IPS DF 4.7 (cell line): ENCODE results near the gene TNNT2.

ENCODE experiments used
- DNase-seq: peaks from one replicate; pipeline ENCODE4 v3.0.0-alpha.2; 2013; ENCODE audit warnings: low spot score; ENCODE audit errors: extremely low read depth

TNNT2 gene

GRCh38 chr1:201357636-201358348, 19.7 kb downstream of the TNNT2 start:
- no peak for DNase-seq

- no peak for DNase-seq
These were observed 20.3 kb downstream of the TNNT2 start for GRCh38 chr1:201357211-201357610.

GRCh38 chr1:201356701-201357100, 20.8 kb downstream of the TNNT2 start:
- DNase-seq = no peak

DNA sequence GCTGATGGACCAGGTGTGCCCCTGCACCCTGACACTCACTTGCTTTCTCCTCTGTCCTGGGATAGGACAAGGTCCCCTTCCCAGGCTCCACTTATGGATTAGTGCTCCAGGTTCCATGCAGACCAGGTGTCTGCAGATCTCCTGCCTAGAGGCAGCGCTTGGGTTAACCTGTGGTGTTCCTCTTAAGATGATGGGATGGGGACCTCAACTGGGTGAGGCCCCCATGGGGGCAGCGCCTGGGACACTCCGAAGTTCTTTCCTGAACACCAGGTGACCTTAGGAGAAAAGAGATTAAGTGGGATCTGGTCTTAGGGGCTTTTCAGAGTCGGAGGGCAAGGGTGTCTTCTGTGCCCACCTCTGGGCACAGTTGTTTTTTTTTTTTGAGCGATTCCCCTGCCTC, 21.2 kb downstream of the TNNT2 start:
- no peak for DNase-seq

GRCh38 chr1:201355471-201355870, 22.0 kb downstream of the TNNT2 start:
- DNase-seq = no peak

DNA sequence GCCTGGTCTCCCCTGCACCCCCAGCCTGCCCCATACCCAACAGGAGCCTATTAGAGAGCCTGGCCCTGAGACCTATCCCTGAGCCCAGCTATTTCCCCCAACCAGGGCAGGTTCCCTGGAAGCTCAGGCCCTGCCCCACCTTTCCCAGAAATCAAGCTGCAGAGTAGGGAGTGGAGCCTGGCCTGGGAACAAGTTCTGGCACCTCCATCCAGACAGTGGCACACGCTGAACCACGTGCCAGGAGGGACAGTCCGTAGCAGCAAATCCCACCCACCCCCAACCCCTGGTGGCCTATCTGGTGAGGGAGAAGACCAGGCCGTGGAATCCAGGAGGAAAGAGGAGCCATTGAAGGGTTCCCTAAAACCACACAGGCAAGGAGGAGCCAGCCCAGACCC, 22.6 kb downstream of the TNNT2 start:
- no peak for DNase-seq

DNA sequence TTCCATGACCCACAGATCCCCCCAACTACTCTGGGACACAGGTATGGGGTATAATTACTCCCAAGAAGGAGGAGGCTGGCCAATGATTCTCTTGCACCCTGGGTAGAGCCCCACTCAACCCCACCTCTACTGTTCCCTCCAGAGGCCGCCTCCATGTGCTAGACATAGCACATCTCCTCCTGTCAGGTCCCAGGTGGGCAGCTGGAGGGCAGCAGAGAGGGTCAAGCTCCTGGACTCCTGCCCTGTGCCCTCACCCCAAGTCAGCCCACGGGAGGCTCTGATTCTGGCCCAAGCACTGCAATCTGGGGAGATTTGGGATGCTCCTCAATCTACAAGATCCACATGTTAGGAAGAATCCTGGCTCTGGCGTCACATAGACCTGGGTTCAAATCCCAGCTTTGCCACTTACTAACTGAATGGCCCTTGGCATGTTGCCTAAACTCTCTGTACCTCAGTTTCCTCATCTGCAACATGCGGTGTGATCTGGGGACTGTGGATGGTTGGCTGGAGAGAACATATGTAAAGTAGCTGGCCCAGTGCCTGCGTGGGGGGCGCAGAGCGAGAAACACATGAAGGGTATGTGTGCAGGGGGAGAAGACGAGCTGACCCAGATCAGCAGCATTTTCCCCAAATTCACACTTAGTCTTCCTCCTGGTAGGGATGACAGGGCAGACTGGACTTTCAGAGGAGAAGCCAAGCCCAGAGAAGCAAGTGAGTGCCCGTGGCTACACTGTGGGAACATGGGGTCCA, 23.2 kb downstream of the TNNT2 start:
- DNase-seq = no peak

DNA sequence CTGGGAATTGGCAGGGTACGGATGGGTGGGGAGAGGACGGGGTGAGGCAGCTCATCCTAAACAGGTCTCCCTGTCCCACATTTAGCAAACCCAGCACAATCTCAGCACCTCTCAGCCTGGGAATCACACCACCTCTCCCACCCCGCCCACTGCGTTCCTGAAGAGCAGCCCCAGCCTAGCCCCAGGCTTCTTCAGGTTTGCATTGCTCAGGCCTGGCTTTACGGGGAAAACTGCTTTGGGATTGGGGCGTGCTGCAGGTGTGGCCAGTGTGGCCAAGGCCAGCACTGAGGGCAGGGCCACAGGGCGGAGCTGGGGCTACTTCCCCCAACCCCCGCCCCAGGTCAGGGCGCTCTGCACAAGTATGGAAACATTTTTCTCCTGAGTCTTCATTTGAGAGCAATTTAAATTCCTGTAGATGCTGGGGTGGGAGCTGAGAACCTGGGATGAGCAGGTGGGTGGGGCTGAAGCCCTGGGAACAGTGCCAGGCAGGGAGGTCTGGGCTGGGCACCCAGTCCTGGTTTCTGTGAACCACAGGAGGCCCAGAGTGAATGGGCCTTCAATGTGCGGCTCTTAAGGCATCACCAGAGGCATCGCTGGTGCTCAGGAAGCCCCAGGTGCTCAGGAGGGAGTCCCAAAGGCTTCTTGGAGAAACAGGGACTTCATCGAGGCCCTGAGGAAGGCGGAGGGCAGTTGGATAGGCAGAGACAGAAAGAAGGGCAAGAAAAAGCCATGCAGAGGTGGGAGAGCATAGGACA, 24.1 kb downstream of the TNNT2 start:
- no peak for DNase-seq

DNA sequence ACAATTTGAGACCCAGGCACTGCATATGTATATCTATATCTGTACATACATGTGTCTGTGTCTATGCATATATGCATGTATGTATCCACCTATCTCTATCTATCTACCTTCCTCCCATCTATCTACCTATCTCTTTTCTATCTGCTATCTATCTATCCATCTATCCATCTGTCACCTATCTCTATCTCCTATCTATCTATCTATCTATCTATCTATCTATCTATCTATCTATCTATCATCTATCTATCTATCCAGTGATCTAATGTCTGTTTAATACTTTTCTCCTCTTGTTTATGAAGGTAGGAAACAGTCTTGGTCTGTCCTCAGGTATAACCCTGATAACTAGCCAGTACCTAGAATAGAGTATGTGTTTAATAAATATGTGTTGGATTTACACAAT, 25.9 kb downstream of the TNNT2 start:
- DNase-seq = no peak

- DNase-seq = no peak
These were observed 26.6 kb downstream of the TNNT2 start for GRCh38 chr1:201350884-201351283.

- no peak for DNase-seq
These were observed 27.1 kb downstream of the TNNT2 start for GRCh38 chr1:201350361-201350725.

DNA sequence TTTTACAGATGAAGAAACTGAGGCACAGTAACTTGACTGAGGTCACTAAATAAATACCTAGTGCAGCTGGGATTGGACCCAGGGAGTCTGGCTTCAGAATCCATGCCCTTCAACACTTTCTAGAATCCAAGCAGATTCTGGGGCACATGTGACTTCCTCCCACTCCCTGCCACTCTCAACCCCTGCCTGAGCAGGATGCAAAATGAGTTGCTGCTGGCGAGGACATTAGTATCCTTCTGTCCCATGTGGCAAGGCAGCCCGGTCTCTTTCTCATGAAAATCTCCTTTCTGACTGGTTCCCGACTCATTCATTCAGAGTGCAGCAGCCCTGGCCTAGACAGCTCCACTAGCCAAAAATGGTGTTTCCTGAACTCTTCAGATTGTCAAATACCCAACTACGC, 28.4 kb downstream of the TNNT2 start:
- no peak for DNase-seq

DNA sequence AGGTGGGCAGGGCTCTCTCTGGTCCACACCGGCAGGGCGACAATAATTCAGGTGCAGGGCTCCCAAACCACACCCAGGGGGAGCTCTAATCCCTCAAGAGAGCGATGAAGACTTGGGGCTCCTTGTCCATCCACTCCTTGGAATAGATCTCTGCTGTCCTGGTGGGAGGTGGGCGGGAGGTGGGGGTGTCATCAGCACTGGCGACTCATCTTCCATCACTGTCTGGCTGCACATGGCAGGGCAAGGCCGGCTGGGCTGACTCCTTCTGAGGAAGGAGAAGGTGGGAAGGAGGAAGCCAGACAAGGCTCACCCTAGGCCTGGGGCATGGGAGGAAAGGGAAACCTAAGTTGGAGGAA, 29.3 kb downstream of the TNNT2 start:
- DNase-seq = peak; percentile 78

GRCh38 chr1:201347498-201348210, 29.8 kb downstream of the TNNT2 start:
- peak; percentile 58 for DNase-seq

GRCh38 chr1:201346987-201347386, 30.5 kb downstream of the TNNT2 start:
- DNase-seq = no peak

GRCh38 chr1:201346337-201346939, 31.0 kb downstream of the TNNT2 start:
- DNase-seq = peak; percentile 71

DNA sequence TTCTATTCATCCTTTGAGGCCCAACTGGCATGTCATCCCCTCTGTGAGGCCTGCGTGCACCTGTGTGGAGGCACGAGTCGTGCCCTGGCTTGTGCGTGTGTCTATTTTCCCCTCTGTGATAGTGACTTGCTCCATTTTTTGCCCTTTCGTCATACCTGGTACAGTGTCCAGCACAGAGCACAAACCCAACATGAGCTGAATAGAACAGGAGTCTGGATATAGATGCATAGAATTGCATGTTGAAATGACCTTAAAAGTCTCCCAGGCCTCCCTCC, 32.5 kb downstream of the TNNT2 start:
- DNase-seq = no peak

GRCh38 chr1:201344206-201345080, 33.0 kb downstream of the TNNT2 start:
- DNase-seq = no peak

- no peak for DNase-seq
These were observed 36.1 kb downstream of the TNNT2 start for GRCh38 chr1:201341377-201341776.

DNA sequence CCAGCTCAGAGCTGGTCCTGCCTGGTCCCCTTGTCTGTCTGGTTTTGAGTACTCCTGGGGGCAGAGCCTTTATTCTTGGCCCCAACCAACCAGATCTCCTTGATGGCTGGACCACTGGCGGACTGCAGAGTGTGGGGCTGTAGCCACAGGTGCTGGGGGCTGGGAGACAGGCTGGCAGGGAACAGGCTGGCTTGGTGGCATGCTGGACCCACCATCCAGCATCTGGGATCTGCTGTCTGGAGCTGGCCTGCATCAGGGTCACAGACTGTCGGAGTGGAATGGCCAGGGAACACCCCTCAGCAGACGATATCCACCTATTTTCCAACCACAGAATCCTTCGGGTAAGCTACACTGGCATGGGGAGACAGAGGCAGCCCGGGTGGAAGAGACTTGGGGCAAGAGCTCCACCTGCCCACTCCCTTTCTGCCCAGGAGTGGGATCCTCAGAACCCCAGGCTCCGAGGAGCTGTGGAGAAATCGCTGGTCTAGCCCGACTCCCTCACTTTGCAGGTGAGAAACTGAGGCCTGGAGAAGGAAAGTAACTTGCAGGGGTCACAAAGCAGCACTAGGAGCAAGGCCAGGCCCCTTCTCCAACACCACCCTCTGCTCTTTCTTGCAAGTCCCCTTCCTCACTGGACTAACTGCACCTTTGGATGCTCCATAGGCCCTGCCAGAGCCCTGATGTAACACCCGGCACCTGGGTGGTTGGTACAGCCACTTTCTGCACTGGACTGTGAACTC, 40.6 kb downstream of the TNNT2 start:
- no peak for DNase-seq
